NCI-H446 treated with DMSO at 0.1 percent for 48 hours (cell line): Measurements from ENCODE around the gene GRIN3A.
A peak's percentile ranks its signal among the peaks of the same experiment; 100 is the strongest.

ENCODE experiments used
- DNase-seq: peaks from one replicate; lab custom pipeline; 2025; lab: John Stamatoyannopoulos, UW

The GRIN3A gene

DNA sequence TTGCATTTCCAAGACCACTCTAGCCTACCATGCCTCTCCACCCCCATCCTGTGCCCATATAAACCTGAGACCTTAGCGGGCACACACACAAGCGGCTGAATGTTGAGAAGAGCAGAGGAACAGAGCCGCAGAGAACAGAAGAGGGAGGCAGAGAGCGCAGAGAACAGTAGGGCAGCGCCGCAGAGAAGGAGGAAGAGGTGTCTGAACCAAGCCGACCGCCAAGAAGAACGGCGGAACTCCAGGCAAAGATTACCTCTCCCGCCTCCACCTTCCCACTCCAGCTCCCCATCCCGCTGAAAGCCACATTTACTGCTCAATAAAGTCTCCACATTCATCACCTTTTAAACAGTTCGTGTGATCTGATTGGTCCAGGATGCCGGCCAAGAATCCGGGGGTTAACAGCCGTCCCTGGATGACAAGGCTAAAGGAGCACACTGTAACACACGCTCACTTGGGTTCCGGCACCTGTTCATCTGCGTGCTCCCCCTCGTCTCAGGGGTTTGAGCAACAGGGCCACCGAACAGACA lies 33.2 kb downstream of the GRIN3A start:
- no peak for DNase-seq

DNA sequence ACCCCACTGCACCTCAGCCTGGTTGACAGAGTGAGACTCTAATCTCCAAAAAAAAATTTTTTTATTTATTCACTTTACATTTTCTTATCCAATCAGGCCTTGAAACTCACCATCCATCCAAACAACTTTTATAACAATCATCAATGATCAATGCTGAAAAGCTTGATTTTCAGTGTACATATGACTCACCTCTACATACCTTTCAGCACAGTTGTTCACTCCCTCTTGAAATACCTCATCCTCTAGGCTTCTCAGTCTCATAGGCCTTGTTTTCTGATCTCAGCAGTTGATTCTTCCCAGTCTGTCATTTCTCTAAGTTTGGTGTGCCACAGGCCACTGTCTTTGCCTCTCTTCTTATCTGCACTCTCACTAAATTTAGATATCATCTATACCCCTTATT lies 36.2 kb downstream of the GRIN3A start:
- DNase-seq = no peak

DNA sequence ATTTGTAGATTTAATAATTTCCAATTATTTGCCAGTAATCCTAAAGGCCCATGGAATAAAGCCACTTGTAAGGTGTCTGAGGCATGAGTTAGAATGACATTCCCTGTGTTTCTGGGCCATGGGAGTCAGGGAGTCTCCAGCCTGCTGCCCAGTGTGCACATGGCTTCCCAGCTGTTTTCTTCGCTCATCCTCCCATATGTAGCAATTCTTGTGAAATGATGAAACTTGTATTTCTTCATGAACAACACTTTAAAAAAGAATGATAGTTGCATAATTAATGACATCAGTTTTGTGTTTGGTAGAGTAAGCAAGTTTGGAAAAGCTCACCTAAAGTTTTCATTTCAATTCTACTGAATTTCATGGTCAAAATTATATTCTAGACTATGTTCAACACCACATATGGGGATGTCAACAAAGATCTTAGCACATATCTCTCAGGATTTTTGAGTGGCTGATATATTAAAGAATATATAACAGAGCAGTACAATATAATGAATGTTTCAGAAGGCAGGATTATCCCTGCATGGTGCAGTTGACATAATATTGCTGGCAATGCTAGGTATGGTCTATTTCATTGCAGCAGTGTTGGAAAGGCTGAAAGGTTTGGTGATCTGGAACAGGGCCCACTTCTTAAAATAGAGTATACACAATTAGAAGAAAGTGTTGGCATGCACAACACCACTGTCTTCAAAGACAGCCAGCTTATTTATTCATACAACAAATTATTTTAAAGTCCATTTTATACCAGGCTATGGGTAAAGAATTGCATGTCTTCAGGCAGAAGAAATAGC lies 44.7 kb downstream of the GRIN3A start:
- no peak for DNase-seq

DNA sequence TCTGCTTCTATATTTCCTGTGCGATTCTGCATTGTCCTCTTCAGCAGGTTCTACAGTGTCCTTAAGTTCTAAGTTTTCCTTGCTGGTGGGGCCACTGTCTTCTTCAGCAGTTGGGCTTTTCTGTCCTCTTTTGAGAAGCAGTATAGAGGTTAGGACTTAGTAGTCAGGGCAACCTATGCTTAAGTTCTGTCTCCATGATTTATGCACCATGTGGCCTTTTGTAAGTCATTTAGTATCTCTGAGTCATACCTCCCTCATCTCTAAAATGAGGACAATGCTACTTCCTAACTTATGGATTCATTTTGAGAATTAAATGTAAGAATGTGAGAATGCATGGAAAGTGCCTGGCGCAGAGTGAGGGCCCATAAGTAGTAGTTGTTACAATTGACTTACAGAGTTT lies 46.8 kb downstream of the GRIN3A start:
- no peak for DNase-seq

DNA sequence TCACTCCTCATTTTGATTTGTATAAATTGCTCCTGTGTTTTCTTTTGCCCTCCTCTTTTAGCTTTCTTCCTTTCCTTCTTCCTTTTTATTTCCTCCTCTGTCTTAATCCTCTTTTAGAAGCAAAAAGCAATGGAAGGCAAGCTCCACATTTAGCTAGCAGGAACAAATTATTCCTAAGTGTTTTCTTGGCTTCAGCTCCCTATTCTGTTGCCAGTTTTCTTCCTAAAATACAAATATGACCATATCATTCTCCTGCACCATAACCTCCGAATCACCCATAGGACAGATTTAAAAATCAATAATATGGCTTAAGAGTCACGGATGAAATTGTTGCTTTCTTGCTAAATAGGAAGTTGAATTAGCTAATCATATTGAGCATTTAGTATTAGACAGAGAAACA lies 49.4 kb downstream of the GRIN3A start:
- no peak for DNase-seq

DNA sequence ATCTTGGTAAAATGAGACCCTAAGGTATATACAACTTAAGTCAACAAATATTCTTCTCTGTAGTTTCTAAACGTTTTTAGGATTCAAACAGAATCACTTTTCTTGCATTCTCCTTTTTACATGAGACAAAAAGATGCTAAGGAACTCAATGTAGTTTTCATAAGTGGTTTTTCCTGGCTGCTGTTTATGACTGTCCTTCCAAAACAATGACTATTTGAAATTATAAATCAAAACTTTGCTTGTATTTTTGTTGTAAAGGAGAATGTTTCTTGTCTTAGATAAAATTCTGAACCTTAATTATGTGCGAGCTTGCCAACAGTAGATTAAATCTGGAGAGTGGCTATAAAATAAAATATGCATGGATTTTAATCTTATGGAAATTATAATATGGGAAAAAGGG lies 53.8 kb downstream of the GRIN3A start:
- DNase-seq = no peak

DNA sequence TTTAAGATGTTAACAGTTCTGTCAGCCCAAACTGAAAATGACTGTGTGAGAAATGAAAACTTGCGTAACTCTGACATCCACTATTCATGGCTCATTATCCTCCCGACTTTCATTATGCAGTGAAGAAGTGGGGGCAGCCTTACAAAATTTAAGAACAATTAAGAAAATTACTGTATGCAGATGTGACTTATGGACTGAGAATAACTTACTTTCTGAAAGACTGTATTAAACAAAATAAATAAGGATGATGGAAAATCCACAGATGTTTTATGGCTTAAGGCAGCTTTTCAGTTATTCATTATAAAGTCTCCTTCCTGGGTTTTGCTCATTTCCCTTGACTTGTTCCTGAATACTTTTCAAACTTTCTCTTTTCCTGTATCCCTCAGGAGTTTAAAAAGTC lies 55.2 kb downstream of the GRIN3A start:
- no peak for DNase-seq

DNA sequence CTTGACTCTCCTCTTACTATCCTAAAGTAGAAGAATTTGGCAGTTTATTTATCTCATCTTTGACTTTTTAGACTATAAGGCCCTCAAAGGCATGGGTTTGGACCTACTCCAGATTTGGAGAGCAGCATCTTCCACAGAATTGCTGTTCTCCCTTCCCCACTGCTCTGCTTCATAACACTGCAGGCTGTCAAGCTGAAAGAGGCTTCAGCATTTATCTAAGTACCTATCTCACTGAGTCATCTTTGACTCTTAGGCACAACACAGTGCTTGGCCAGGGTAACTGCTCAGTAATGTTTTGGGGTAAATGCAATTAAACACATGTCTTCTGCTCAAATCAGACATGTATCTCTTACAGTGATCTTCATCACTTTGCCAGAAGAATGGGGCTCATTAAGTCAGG lies 60.6 kb downstream of the GRIN3A start:
- no peak for DNase-seq

DNA sequence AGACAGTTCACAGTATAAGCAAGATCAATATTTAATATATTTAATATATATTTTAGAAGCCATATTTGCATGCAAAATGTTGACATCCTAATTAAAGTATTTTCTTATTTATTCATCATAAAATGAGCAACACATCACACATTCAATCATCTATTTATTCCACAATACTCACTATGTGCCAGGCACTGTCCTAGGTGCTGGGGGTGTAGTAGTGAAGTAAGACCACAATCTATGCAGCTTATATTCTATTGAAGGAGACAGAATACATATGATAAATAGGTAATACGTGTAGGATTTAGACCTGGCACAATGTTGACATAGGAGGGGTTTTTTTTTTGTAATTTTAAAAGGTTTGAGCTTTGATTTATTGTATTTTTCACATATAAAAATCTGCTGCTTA lies 63.1 kb downstream of the GRIN3A start:
- DNase-seq = no peak

DNA sequence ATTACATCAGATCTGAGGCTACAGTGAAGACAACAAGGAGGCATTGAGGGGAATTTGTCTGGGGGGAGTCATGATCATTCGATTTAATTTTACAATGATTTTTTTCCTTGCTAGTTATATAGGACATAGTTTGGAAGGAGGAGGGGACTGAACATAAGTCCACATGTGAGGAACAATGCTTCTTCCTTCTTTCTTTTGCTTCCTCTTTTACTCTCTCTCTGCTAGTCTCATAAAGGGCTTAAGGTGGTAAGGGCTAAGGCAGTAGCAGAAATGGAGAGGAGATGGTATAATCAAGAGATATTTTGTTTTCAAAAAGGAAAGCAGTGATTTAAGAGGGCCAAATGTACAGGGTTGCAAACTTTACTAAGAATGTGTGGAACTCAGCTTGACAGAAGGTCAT lies 64.3 kb downstream of the GRIN3A start:
- DNase-seq = no peak

DNA sequence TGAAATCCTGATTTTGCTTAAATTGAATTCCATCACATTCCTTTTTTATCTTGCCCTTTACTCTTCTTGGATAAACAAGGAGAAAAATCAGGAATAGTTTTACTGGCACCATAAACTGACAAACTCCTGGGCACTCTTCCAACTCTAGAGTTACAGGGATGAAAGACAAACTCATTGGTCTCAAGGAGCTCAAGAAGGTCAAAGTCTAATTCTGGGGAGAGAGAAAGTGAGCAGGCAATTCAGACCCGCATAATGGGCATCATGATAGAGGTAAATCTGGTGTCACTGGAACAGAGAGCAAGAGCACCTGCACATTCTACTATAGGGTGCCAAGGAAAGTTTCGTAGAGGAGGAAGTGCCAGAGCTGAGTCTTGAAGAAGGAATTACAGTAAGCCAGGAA lies 64.8 kb downstream of the GRIN3A start:
- no peak for DNase-seq

DNA sequence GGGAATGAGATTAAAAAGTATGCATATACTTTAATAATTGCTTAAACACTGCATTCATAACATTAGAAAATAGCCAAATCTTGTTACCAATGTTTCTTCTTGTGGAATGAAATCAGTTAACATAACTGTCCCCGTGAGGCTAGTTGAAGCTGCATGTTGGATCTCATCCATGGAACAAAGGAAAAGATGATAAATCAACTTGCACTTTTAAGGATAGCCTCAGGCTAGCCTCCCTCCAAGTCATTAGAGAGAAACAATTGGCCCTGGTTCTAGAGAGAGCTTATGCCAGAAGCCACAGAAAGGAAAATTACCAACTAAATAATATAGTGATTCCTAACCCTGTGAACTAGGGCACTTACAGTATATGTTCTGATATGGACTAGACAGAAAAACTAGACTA lies 66.9 kb downstream of the GRIN3A start:
- DNase-seq = peak; percentile 66

DNA sequence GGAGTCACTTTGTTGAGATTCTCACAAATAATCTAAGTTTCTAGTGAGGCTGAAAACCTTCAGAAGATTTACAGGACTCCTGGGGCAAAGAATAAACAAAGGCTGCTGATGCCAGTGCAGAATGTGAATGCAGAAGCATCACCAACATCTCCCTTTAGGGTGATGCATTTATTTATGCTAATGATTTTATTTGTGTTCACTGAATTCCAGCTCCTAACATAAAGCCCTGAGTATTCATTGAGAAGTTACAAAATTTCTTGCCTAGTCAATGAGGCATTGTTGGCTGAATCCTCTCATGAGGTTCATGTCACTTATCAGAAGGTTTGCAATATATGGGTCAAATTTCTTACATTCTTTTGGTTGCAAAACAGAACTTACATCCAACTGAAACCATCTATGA lies 70.0 kb downstream of the GRIN3A start:
- no peak for DNase-seq

DNA sequence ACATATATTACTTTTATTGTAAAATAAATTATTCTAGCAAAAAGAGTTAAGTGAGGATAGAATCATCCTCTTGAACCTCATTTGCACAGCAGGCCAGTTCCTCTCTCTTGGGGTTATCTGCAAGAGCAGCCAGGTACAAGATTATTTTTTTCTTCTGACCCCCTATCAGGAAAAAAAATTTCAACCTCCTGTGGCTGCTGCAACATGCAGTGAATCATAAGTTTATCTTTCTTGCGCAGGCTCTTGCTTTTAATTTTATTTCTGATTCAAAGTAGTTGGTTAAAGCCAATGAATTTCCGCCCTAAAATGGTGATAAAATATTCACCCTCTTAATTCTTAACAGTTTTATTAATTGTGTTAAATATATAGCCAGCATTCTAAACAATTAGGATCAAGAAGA lies 74.0 kb downstream of the GRIN3A start:
- no peak for DNase-seq

DNA sequence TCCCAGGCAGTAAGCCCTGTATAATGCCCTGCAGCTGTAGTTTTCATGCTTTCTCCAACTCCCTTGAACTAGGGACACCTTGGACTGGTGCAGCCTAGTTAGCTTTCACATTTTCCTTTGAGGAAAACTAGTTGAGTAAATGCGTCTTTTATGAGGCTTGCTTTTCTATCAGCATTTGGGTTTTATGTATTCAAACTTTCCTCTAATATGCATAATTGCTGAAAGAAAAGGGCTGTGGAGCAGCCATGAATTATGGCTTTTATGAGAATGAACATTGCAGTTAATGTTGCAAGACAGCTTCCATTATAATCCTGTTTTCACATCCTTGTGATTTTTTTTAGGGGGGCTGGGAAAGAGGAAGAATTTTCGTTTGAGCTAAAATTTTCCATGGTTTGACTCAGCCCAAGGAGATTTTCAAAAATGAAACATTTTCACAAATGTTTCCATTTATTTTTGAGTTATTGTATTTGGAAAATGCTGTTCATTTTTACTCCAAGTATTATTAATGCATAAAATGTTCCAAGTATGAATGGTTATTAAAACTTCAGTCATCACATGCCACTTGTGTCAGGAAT lies 85.8 kb downstream of the GRIN3A start:
- no peak for DNase-seq

DNA sequence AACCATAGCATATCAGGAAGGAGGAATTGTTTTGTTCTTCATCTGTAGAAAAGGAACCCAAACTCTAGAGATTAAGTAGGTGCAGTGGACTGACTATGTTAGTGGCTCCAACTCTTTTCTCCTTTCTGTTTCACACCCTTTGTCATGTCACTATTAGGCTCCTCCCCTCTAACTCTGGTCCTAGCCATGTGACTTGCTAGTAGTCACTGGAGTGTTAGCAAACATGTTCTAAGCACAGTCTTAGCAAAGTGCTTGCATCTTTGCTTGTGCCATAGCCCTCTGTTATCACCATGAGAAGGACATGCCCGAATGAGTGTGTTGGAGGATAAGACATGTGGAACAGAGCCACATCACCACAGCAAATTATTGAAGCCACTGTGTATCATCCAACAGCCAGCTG lies 88.3 kb downstream of the GRIN3A start:
- no peak for DNase-seq

DNA sequence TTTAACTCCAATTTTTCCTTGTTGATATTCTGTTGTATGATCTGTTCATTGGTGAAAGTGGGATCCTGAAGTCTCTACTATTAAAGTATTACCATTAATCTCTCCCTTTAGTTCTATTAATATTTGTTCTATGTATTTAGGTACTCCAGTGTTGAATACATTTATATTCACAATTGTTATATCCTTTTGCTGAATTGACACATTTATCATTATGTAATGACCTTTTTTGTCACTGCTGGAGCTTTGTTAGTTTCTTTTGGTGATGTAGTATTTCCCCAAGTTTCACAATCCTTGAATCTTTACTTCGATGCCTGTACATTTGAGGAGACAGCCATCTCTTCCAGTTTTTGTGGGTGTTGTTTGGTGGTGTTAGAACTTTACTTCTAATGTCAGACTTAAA lies 90.0 kb downstream of the GRIN3A start:
- DNase-seq = no peak

DNA sequence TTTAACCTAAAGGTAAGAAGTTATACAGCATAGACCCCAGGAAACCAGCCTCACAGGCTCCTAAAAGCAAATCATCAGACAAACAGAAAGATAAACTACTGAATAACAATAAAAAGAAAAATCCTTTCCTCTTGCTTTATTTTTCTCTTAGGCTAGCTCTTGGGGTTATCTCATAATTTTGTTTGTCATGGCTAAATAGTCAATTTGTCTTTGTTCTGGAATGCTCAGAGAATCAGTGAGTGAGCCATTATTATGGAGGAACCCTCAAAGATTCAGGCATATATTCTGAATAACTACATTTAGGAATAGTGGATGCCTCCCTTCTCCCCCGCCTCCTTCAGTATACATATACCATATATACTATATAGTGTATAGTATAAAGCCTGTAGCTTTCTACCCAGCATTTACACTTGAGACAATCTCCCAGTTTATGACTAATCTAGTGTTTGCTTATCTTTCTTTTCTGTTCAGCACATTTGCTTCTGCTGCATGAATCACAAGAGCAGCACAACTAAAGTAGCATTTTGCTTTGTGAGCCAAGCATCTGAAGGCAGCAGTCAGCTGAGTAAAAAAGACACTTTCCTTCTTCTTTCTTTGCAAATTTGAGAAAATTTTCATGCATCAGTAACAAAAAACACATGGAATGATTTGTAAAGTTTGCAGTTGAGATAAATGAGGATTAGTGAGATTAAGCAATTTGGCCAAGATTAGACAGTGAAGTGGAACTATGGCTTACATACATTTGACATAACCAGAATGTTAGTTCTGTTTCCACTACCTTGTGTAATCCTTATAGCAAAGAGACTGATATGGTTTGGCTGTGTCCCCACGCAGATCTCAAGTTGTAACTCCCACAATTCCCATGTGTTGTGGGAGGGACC lies 98.4 kb downstream of the GRIN3A start:
- DNase-seq = no peak

DNA sequence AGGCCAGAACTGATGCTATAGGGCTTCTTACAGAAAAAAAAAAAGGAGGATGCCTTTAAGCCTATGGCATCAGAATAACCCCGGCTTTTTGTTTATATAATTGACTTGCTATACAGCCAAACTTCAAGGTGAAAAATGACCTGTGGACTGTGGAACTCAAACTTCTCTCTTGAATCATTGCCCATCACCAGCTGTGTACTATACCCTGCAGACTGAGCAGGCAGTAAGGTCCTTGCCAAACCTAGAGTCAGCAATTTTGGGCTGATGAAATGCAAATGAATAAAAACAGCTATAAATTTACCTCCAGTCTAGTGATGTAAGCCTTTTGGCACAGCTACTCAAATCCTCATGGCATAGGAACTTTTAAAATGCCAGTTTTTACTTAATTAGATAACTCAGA lies 99.1 kb downstream of the GRIN3A start:
- peak; percentile 83 for DNase-seq

DNA sequence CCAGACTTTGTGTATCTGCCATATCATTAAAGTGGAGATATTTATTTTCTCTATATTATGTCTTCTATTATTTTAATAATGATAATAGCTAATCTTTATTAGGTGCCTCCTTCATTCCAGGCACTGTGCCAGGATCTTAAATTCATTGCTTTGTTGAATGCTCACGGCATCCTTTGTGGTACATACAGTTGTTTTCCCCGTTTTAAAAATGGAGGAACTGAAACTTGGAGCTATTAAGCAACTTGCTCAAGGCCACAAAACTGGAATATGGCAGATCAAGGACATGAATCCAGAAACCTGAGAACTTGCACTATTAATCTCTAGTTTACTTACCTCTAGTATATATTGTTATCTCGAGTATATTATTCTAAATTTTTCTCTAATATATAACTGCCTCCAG lies 102.2 kb downstream of the GRIN3A start:
- no peak for DNase-seq

DNA sequence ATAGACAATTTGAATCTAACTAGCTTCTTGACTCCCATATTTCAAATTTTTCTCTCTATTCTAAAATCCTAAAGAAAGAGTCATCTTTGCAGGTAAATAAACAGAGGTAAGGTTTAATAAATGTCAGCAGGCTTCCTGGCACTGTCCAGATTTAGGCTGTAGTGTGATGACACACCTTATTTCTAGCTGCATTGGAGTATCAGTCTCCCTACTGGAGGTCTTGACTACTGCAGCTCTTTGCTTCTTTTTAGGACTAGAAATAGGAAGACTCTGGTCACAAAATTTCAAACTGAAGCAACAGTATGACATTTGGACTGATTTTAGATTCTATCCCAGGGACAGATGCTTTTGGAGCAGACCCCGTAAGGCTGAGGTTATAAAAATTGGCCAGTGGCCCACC lies 103.0 kb downstream of the GRIN3A start:
- no peak for DNase-seq

DNA sequence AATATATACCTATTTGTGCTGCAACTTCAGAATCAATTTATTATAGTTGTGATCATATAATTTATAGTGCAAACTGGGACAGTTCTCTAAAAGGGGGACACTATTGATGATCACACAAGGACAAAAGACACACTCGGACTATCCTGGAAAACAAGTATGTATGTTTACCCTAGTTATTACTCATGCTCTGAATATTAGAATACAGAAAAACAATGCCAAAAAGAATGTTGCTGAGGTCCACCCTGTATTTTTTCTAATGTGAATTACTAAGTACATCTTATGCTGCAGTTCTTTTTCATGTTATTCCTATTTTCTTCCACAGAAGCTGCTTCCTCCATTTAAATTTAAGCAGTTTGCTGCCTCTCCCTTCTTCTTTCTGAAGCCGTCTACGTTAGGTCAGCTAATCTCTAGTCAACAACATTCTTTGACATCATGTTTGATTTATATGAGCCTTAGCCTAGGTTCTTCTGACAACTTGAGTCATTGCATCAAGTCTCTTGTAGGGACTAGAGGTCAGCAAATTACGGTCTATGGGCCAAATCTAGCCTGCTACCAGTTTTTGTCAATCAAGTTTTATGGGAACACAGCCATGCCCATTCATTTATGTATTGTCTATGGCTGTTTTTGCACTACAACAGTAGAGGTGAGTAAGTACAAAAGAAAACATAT lies 103.6 kb downstream of the GRIN3A start:
- no peak for DNase-seq
